Measurements from ENCODE around the gene GRIP1.

Gene GRIP1

DNA sequence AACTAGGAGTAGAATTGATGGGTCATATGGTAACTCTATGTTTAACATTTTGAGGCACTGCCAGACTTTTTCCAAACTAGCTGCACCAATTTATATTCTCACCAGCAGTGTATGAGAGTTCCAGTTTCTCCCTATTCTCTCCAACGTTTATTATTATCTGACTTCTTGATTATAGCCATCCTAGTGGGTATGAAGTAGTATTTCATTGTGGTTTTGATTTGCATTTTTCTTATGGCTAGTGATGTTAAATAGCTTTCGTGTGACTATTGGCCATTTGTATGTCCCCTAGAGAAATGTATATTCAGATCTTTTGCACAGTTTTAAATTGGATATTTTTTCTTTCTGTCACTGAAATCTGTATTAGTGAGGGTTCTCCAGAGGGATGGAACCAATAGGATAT, 338.7 kb downstream of the GRIP1 start:
- TF ChIP-seq, protein P1, sequence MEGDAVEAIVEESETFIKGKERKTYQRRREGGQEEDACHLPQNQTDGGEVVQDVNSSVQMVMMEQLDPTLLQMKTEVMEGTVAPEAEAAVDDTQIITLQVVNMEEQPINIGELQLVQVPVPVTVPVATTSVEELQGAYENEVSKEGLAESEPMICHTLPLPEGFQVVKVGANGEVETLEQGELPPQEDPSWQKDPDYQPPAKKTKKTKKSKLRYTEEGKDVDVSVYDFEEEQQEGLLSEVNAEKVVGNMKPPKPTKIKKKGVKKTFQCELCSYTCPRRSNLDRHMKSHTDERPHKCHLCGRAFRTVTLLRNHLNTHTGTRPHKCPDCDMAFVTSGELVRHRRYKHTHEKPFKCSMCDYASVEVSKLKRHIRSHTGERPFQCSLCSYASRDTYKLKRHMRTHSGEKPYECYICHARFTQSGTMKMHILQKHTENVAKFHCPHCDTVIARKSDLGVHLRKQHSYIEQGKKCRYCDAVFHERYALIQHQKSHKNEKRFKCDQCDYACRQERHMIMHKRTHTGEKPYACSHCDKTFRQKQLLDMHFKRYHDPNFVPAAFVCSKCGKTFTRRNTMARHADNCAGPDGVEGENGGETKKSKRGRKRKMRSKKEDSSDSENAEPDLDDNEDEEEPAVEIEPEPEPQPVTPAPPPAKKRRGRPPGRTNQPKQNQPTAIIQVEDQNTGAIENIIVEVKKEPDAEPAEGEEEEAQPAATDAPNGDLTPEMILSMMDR (IDR thresholded peaks at IDR 0.05; ENCODE audit: insufficient read depth, low read length, missing control alignments) = no peak
- ChIA-PET POLR2A (no interaction called here), CTCF (interaction anchor here (1.1 kb wide), 1 partner anchor 69 kb away, joined by 4 read pairs; no protein-coding TSS in a partner anchor)
- no peak for DNase-seq (ENCODE audit: low read depth, low spot score)
- H3K4me3 ChIP-seq (ENCODE audit: low read depth, low read length) = no peak overlapping the region

DNA sequence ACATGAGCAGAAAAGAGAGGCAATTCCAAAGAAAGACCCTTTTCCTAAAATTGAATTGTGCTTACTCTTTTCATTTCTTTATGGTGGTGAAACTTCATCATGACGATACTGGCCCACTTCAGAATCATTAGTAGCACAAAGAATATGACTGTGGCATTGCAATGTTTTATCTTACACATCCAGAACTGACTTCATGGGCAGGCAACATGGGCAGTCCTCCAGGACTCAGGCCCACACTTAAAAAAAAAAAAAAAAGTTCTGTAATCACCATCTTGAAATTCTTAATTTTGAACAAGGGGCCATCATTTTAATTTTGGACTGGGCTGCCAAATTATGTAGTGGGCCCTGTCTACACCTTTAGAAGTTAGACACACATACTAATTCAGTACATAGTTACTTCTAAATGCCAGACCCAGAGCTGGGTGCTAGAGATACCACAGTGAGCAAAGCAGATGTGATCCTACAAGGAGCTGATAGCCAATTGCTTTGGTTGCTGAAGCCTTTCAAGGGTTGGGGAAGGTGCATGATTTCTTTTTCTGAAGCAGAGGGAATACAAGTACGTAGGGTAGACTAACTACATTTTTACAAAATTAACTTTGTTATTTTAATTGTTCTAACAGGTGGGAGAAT, 341.4 kb downstream of the GRIP1 start:
- no peak overlapping the region for H3K4me3 ChIP-seq (ENCODE audit: low read depth, low read length)
- TF ChIP-seq, protein P1 (IDR thresholded peaks at IDR 0.05; ENCODE audit: insufficient read depth, low read length, missing control alignments) = no peak
- CTCF ChIA-PET = no interaction called here
- POLR2A ChIA-PET = no interaction called here
- DNase-seq (ENCODE audit: low read depth, low spot score) = no peak

DNA sequence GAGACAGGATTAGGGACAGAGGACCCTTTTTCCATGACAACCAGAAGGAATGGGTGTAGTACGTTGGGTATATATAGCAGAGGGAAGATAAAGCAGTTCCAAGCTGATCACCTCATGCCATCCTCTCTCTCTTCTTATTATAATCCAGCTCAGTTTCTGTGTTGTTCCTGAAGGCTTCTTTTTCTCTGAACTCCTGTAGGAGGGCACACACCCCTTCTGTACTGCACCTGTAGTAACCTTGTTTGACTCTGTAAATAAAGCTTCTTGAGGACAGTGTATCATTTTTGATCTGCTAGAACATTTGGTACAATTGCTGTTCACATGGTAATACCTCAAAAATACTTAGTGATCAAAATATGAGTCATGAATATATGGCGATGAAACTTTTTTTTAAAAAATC, 343.1 kb downstream of the GRIP1 start:
- POLR2A ChIA-PET = no interaction called here
- DNase-seq (ENCODE audit: low read depth, low spot score) = no peak
- H3K4me3 ChIP-seq (ENCODE audit: low read depth, low read length) = no peak overlapping the region
- CTCF ChIA-PET = no interaction called here
- TF ChIP-seq, protein P1 (IDR thresholded peaks at IDR 0.05; ENCODE audit: insufficient read depth, low read length, missing control alignments) = no peak

GRCh38 chr12:66331814-66332213, 347.1 kb downstream of the GRIP1 start:
- no peak overlapping the region for H3K4me3 ChIP-seq (ENCODE audit: low read depth, low read length)
- no peak for DNase-seq (ENCODE audit: low read depth, low spot score)
- POLR2A ChIA-PET = no interaction called here
- CTCF ChIA-PET = no interaction called here
- TF ChIP-seq, protein P1 (IDR thresholded peaks at IDR 0.05; ENCODE audit: insufficient read depth, low read length, missing control alignments) = no peak

- no peak overlapping the region for H3K4me3 ChIP-seq (ENCODE audit: low read depth, low read length)
- CTCF ChIA-PET = no interaction called here
- TF ChIP-seq, protein P1 (IDR thresholded peaks at IDR 0.05; ENCODE audit: insufficient read depth, low read length, missing control alignments) = no peak
- no peak for DNase-seq (ENCODE audit: low read depth, low spot score)
- POLR2A ChIA-PET = no interaction called here
Observed at GRCh38 chr12:66331016-66331415, 347.9 kb downstream of the GRIP1 start.

DNA sequence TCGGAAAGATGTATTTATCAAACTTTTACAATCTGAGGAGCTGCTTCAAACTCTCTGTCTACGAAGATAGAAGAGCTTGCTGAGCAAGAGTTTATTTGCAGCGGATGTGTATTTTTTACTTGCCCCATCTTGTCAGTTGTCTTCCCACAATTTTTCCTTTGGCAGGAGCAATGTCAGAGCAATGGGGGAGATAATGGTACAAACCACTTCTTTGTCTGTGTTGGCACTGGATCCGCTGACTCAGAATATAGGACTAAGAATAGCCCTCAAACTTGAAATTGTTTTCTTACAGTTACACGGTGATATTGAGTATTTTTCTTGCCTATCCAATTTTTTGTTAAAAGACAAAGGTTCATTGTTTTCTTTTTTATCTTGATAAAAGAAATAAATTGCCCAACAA, 348.9 kb downstream of the GRIP1 start:
- TF ChIP-seq, protein P1 (IDR thresholded peaks at IDR 0.05; ENCODE audit: insufficient read depth, low read length, missing control alignments) = no peak
- no peak for DNase-seq (ENCODE audit: low read depth, low spot score)

More for the DNA sequence above, 348.9 kb downstream of the GRIP1 start:
- POLR2A ChIA-PET = no interaction called here
- CTCF ChIA-PET = interaction anchor here (1.1 kb wide), 1 partner anchor 60 kb away, joined by 3 read pairs; no protein-coding TSS in a partner anchor
- H3K4me3 ChIP-seq (ENCODE audit: low read depth, low read length) = no peak overlapping the region
